Globus pallidus (tissue), 1 donor: ENCODE results near the gene EPHX1.

ENCODE experiments used
- DNase-seq: peaks from one replicate; pipeline ENCODE4 v3.0.0-alpha.2; 2015; ENCODE audit warnings: low spot score

EPHX1 gene

GRCh38 chr1:225861834-225862580, 52.1 kb downstream of the EPHX1 start:
- DNase-seq, result no peak

DNA sequence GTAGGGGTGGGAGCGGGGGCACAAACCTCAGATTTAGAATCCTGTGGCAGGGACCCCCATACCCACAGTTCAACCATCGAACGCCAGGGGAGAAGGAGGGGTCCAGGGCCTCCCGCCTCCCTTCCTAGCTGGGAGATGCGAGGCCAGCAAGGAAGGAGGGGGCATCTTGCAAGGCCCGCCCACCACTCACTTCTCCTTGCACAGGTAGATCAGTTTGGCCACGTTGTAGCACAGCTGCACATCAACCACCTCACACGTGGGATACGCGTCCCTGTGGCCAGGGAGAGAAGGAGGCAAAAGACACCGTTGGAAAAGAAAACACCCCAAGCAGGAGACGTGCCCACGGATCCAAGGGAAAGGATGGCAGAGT, 52.6 kb downstream of the EPHX1 start:
- no peak for DNase-seq

GRCh38 chr1:225863167-225863566, 53.2 kb downstream of the EPHX1 start:
- no peak for DNase-seq

- no peak for DNase-seq
Measured at GRCh38 chr1:225865514-225865913, 55.6 kb downstream of the EPHX1 start.

DNA sequence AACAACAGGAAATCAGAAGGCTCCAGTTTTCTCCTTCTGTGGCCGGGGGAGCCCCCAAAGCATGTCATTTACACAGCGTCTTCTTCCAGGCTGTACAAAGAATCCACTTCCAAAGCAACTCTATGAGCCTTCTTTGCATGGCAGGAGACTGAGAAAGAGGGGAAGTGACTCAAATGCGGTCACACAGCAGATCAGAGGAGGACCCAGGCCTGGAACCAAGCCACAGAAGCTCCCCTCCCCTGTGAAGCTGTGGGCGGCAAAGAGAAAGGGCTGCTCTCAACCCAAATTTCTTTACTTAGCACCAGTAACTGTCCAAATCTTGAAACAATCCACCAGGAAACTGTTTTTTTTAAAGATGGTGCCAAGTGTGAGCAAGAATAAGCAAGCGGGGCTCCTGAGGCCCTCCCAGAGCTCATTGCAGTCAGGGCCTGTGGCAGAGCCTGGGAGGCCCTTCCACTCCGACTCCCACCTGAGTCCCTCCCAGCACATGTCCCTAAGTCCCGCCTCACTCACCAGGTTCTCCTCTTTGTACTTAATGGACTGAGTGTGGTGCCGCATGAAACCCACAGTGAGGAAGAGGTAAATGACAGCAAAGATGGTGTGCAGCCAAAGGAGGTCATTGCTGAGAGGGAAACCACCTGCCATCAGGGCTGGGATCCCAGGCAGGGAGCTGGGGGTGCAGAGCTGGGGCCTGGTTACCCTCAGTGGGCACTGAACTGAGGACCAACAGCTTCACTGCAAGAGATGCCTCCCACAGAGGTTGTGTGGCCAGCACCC, 56.3 kb downstream of the EPHX1 start:
- DNase-seq, result no peak

GRCh38 chr1:225866981-225867380, 57.1 kb downstream of the EPHX1 start:
- no peak for DNase-seq

GRCh38 chr1:225868631-225869330, 58.9 kb downstream of the EPHX1 start:
- no peak for DNase-seq

DNA sequence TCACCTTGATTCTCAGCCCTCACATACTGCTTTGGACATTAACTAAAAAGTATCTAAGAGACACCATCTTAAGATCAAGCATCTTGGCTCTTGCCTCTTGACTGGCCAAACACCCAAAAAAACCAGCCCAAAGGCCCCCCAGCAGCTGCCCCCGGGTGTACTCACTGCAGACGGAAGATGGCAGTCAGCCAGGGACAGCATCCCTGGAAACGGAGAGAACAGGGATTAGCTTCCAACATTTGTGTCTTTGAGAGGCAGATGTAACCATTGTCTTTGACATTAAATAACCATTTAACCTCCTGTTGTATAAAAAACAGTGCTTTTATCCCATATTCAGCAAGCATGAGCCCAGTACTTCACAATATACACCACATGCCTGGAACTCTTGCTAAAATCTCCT, 61.0 kb downstream of the EPHX1 start:
- no peak for DNase-seq

DNA sequence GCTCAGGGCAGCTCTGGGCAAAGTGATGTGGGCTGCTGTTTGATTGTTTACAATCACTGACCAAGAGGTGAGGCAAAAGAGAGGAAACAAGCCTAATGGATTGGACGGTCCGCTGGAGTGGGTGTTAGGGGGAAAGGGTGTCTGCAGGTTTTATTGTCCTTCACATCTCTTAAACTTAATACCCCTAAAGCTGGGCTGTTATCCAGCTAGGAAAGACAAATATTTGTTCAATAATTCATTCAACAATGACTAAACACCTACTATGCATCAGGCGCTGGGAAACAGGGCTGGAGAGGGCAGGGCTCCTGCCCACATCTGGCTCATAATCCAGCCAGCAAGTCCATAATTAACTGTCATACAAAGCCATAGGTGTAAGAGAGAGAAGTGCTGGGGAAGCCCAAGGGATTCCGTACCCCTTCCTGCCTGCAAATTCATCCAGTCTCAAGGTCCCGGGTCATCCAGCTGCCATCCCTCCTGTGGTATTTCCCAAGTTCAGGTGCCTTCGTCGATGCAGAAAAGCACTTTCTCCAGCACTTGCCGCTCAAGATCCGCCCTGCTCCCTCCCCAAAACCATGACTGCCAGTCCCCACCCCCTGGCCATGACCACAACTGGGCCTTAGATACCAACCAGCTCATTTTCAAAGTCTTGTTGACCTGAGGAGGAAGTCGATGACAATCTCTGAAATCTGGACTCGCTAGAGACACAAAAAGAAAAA, 61.6 kb downstream of the EPHX1 start:
- no peak for DNase-seq

GRCh38 chr1:225872075-225872430, 62.1 kb downstream of the EPHX1 start:
- DNase-seq, result no peak

- DNase-seq, result no peak
Measured at GRCh38 chr1:225873281-225873850, 63.4 kb downstream of the EPHX1 start.

GRCh38 chr1:225874431-225874830, 64.5 kb downstream of the EPHX1 start:
- no peak for DNase-seq

DNA sequence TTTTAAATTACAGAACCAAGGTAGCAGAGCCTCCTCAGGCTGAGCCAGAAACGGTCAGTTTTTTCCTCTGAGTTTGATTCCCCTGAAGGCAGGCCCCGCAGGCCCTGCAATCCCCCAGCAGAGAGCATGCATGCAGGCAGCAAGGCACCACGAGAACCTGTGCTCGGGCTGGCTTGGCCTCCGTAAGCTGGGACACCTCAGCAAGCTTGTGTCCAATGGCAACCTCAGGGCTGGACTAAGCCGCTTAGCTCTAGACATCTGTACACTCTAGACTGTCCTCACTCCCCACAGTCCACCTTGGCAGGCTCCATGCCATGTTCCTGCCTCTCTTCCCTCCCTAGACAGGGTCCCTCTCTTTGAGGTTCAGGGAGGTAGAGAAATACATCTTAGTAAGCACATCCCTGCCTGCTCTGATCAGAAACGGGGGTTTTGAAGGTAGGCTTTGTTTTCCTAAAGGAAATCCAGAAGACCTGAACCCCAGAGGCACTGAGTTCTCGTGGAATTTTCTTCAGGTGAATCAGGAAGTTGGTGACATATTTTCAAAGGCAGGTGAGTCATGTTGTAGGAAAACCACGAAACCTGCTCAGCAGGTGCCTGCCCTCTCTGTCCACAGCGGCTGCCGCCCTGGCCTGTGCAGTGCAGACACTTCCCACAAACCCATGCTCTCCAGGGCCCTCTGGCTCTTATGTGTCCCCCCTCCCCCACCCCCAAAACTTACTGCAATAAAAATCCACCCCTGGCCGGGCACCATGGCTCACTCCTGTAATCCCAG, 65.3 kb downstream of the EPHX1 start:
- DNase-seq, result no peak

DNA sequence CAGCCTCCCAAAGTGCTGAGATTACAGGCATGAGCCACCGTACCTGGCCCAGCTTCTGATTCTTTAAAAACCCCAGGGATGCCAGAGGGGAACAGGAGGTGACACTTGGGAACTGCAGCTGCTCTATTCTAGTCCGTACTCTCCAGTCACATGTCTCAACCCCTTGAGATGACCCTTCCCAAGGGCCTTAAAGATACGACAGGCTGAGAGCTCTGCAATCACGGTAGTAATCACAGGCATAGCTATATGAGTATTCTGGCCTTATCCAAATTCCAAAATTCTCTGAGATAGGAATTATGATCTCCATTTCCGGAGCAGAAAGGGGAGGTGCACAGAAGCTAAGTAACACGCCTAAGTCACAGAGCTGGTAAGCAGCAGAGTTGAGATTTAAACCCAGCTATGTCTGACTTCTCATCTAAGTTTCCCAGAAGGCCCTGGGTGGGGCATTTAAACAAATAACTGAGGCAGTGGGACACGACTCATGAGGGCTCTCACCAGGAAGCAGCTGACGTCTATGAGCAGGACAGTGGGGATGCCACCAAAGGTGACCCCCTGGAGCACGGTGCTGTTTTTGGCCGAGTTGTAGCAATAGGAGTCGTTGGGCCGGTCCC, 67.1 kb downstream of the EPHX1 start:
- no peak for DNase-seq

GRCh38 chr1:225877580-225877979, 67.7 kb downstream of the EPHX1 start:
- peak; percentile 96 for DNase-seq

DNA sequence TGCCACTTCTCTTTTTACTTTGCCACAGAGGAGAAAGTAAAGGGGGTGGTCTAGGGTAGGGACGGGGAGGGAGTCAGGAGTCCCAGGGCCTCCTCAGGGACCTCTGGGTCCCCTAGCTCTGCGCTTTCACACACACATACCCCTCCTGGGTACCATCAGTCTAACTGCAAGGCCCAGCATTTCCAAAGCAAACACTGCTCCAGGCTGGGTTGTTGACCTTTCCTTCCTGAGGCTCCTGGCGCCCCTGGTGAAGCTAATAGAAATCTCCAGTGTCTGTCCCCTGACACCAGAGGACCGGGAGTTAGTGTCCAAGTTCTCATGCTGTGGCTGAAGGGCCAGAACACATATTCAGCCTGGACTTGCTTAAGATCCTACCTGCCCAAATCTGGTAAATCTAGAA, 68.4 kb downstream of the EPHX1 start:
- DNase-seq, result no peak

DNA sequence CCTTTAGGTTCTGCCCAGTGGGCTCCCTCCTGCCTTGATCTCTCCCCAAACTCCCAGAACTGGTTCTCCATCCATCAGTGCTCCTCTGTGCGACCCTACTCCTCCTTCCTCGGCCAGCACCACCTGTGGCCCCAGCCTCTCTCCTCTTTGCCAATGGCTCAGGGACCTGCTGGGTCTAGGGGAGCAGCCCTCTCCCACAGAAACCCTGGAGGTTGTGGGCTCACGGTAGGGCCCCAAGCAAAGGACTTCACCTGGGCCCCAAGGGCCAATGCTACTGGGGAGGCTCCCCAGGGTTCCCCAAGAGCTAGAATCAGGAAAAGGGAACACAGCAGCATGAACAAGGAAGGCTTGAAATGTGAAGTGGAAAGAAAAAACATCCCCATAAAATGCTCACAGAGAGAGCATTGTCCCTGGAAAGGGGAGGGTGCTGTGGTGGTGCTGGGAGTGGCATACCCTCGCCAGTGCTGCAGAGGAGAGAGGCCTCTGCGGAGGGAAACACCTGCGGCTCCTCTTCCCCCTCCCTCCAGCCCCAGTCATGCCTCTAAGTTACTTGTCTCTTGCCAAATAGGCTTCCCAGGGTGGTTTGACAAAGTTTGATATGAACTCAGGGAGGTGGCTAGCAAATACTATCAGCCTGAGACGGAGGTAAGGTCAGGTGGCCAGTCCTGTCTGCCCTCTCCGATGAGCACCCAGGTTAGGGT, 69.7 kb downstream of the EPHX1 start:
- peak; percentile 89 for DNase-seq

DNA sequence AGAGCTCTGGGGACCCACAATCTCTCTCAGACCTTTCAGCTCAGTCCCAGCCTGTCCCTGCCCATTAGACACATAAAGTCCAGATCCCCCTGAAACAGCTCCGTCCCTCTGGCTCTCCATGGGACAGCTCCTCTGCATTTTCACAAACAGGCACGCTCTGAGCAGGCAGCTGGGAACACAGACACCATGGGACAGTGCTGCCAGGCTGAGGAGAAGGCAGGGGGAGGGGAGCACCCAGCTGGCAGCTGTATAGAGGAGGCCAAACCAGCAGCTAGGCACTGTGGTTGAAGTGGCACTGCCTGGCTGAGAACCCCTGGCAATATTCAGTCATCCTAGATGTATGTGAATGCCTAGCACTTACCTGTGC, 70.3 kb downstream of the EPHX1 start:
- peak; percentile 92 for DNase-seq

DNA sequence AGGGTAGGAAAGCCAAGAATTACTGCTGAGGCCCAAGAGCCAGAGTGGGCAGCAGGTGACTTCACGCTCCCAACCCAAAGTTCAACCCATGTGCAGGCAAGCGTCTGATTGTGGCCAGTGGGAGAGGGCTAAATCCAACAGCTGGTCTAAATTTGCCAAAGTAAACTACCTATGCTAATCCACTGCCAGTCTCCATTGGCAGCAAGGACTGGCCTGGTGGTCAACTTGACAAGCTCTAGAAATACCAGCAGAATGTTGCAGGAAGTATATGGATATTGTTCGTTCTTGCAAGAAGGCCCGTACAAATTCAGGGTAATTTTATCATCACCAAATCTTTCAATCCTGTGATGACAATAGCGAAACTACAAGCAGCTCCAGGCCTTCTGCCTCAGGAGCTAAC, 70.7 kb downstream of the EPHX1 start:
- no peak for DNase-seq
